Thoracic aorta (tissue), 2 donors: ENCODE results near the gene SPRY4. TPM values are rescaled to one million over a fixed set of nuclear protein-coding genes. Genes with fewer than 3 reads are reported as not detected.

Experiments
- ATAC-seq: fragments of 150-250 bp; one replicate; pipeline ENCODE4 v1.8.0; 2017; ENCODE audit warnings: low read depth; ENCODE audit not compliant: insufficient number of reproducible peaks, low FRiP score
- DNase-seq: peaks from one replicate; pipeline ENCODE4 v3.0.0-alpha.2; 2020; ENCODE audit warnings: low spot score
- H3K27ac ChIP-seq, 2 donors: fragments of 200-600 bp; sonication (generic); 1 replicate in 1 of 2; 2 replicates in 1 of 2; pipeline ENCODE4 v1.5.1; 2016; ENCODE audit warnings: mild to moderate bottlenecking in 2 of 2, moderate library complexity in 2 of 2
- H3K27me3 ChIP-seq: fragments of 200-600 bp; sonication (generic); replicated peaks from 2 replicates; pipeline ENCODE4 v1.6.0; 2016; ENCODE audit warnings: mild to moderate bottlenecking; ENCODE audit not compliant: insufficient read depth
- H3K36me3 ChIP-seq: fragments of 200-600 bp; sonication (generic); one replicate; pipeline ENCODE4 v1.5.1; 2016
- H3K4me1 ChIP-seq, 2 donors: fragments of 200-600 bp; sonication (generic); 1 replicate in 1 of 2; 2 replicates in 1 of 2; pipeline versions ENCODE4 v1.5.1 to v1.6.0; 2016; ENCODE audit warnings: low read depth in 2 of 2, mild to moderate bottlenecking in 1 of 2; ENCODE audit not compliant: control insufficient read depth in 1 of 2
- H3K4me3 ChIP-seq: fragments of 200-600 bp; sonication (generic); 2 replicates; pipeline ENCODE4 v1.5.1; 2016; ENCODE audit warnings: mild to moderate bottlenecking
- H3K9me3 ChIP-seq: fragments of 200-600 bp; sonication (generic); 2 replicates; pipeline ENCODE4 v1.5.1; 2016
- total RNA-seq, 2 donors: library from RNA; depleted of rRNA; stranded (reverse); fragments of >200 nt; gene quantifications; one replicate each; pipeline versions ENCODE4 v1.1.0 to v1.2.3, GENCODE V29; 2016
- TF ChIP-seq, protein P1 (sequence below): fragments of 200-600 bp; sonication (generic); IDR thresholded peaks from one replicate; pipeline ENCODE4 v1.5.1; 2019; ENCODE audit warnings: antibody characterized with exemption

SPRY4 gene
- total RNA-seq, 2 donors from 2014 or later = 63.4 to 136 TPM

GRCh38 chr5:142319105-142319504, 5.7 kb downstream of the SPRY4 start:
- no peak for DNase-seq
- no peaks in the 10 kb centered on the region for H3K9me3 ChIP-seq
- TF ChIP-seq, protein P1, sequence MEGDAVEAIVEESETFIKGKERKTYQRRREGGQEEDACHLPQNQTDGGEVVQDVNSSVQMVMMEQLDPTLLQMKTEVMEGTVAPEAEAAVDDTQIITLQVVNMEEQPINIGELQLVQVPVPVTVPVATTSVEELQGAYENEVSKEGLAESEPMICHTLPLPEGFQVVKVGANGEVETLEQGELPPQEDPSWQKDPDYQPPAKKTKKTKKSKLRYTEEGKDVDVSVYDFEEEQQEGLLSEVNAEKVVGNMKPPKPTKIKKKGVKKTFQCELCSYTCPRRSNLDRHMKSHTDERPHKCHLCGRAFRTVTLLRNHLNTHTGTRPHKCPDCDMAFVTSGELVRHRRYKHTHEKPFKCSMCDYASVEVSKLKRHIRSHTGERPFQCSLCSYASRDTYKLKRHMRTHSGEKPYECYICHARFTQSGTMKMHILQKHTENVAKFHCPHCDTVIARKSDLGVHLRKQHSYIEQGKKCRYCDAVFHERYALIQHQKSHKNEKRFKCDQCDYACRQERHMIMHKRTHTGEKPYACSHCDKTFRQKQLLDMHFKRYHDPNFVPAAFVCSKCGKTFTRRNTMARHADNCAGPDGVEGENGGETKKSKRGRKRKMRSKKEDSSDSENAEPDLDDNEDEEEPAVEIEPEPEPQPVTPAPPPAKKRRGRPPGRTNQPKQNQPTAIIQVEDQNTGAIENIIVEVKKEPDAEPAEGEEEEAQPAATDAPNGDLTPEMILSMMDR = no peak
- H3K27me3 ChIP-seq = no peaks in the 10 kb centered on the region
- H3K27ac ChIP-seq = peak overlapping the region in 1 of 2 donors; percentile 51
- peak overlapping the region; percentile 36 for H3K4me3 ChIP-seq
- peaks cover 21 to 85% of the 10 kb centered on the region in 2 donors for H3K4me1 ChIP-seq
- ATAC-seq = no peak
- H3K36me3 ChIP-seq = peaks cover 6% of the 10 kb centered on the region

DNA sequence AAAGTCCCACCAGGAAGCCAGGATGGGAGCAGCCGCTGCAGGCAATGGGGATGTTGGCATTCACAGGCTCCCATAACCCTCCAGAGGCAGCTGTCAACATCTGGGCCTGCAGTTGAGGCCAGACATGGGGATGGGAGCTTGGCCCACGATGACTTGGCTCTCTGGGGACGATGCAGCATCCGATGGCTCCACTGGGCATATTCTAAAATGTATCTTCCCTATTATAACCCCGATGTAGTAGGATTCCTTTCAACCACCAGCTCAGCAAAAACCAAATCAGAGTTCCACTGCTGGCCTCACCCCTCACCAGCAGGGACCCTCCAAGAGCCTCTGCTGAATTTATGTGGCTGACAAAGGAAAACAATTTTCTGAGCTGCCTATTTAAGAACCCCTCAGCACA, 7.1 kb downstream of the SPRY4 start:
- H3K4me1 ChIP-seq = peaks cover 21 to 99% of the 10 kb centered on the region in 2 donors
- H3K36me3 ChIP-seq = peaks cover 12% of the 10 kb centered on the region
- no peak for DNase-seq
- ATAC-seq = no peak
- H3K27me3 ChIP-seq = no peaks in the 10 kb centered on the region
- no peak overlapping the region for H3K4me3 ChIP-seq
- TF ChIP-seq, protein P1 = no peak
- H3K9me3 ChIP-seq = no peaks in the 10 kb centered on the region
- H3K27ac ChIP-seq = peak overlapping the region in 1 of 2 donors; percentile 7

DNA sequence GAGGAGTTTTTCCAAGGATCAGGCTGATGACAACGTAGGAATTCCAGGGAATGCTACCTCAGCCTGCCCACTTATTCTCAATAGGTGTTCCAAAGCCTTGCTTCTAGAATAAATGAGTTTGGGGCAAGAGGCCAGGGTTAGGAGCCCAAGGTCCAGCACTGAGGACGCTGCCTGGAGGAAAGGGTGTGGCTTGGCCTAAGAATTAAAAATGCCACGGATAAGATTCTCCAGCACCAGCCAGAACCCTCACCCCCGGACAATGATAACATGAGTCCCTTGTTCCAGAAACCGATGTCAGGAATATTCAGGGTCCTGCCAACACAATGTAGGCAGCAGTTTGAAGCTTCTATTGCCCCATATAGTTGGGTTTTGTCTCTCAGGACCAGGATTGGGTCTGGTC, 7.6 kb downstream of the SPRY4 start:
- no peaks in the 10 kb centered on the region for H3K9me3 ChIP-seq
- TF ChIP-seq, protein P1 = no peak
- peaks cover 12% of the 10 kb centered on the region for H3K36me3 ChIP-seq
- no peak for DNase-seq
- no peak for ATAC-seq
- peaks cover 21 to 99% of the 10 kb centered on the region in 2 donors for H3K4me1 ChIP-seq
- no peak overlapping the region for H3K4me3 ChIP-seq
- H3K27ac ChIP-seq = peak overlapping the region; percentile 7 to 36
- H3K27me3 ChIP-seq = no peaks in the 10 kb centered on the region

DNA sequence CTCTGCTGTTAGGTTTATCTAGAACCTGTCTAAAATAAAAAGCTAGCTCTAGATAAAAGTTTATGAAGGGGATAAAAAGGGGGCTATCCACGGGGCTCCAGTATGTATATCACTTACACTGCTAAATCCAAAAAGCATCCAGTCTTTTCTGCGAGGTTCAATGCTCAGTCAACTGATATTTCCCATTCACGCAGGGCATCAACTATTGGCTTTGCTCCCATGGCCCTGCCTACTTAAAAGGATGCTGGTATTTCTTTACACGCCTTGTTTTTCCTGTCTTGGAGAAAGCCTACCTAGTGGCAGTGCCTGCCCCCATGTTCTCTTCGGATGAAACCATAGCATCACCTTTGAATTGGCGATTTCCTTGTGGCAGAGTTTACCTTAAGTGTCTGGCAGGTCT, 8.1 kb downstream of the SPRY4 start:
- Histone ChIP-seq H3K27ac (peak overlapping the region; percentile 7 to 36), H3K36me3 (peaks cover 12% of the 10 kb centered on the region), H3K27me3 (no peaks in the 10 kb centered on the region), H3K4me3 (no peak overlapping the region), H3K9me3 (no peaks in the 10 kb centered on the region), H3K4me1 (peaks cover 16 to 94% of the 10 kb centered on the region in 2 donors)
- DNase-seq = no peak
- ATAC-seq = no peak
- TF ChIP-seq, protein P1 = no peak

GRCh38 chr5:142316051-142316450, 8.8 kb downstream of the SPRY4 start:
- no peaks in the 10 kb centered on the region for H3K9me3 ChIP-seq
- no peak overlapping the region for H3K4me3 ChIP-seq
- H3K27me3 ChIP-seq = no peaks in the 10 kb centered on the region
- H3K27ac ChIP-seq = peak overlapping the region; percentile 27 to 35
- H3K4me1 ChIP-seq = peaks cover 12 to 88% of the 10 kb centered on the region in 2 donors
- DNase-seq (no peak), ATAC-seq (no peak)
- peaks cover 14% of the 10 kb centered on the region for H3K36me3 ChIP-seq
- TF ChIP-seq, protein P1 = no peak
